Adrenal gland (tissue), 12 donors: ENCODE results near the gene GGT6. TPM values are rescaled to one million over a fixed set of nuclear protein-coding genes. Genes with fewer than 3 reads are reported as not detected.

ENCODE experiments used
- DNase-seq, 7 donors: peaks; one replicate each; pipeline ENCODE4 v3.0.0-alpha.2; 2019 to 2020
- H3K27ac ChIP-seq, 5 donors: fragments of 200-600 bp; sonication (generic) in 4 of 5; 1 replicate in 3 of 5; 2 replicates in 2 of 5; pipeline versions ENCODE4 v1.5.1 to v1.8.0; 2016 to 2020; ENCODE audit warnings: mild to moderate bottlenecking in 1 of 5
- H3K27me3 ChIP-seq: fragments of 200-600 bp; 2 replicates; pipeline ENCODE4 v1.8.0; 2021
- H3K36me3 ChIP-seq, 2 donors: fragments of 200-600 bp; replicated peaks in 1 of 2; 1 replicate in 1 of 2; 2 replicates in 1 of 2; pipeline versions ENCODE4 v1.5.1 to v1.8.0; 2018 to 2022
- H3K4me1 ChIP-seq, 2 donors: fragments of 200-600 bp; replicated peaks in 1 of 2; 1 replicate in 1 of 2; 2 replicates in 1 of 2; pipeline versions ENCODE4 v1.5.1 to v1.8.0; 2018 to 2021
- H3K4me3 ChIP-seq, 4 donors: fragments of 200-600 bp; sonication (generic) in 3 of 4; one replicate each; pipeline ENCODE4 v1.5.1; 2016 to 2018
- H3K9me3 ChIP-seq, 3 donors: fragments of 200-600 bp; sonication (generic) in 1 of 3; replicated peaks in 1 of 3; 1 replicate in 2 of 3; 2 replicates in 1 of 3; pipeline versions ENCODE4 v1.5.1 to v1.8.0; 2016 to 2021
- POLR2A ChIP-seq, 2 donors: fragments of 450-650 bp; IDR thresholded peaks; one replicate each; pipeline ENCODE4 v1.6.1; 2017; ENCODE audit warnings: antibody characterized with exemption in 2 of 2, mild to moderate bottlenecking in 2 of 2, moderate library complexity in 1 of 2
- WGBS, 4 donors: extraction: QIAGEN DNeasy Blood & Tissue Kit in 2 of 4; methylation state at CpG; one replicate each; pipeline versions ENCODE4 v1.1.5 to v1.1.7; 2013 to 2017; 5-methylcytosine and 5-hydroxymethylcytosine counted together
- intact Hi-C, 2 donors: fragments of 100-400 bp; cut with DNase I; formaldehyde crosslinking; loops; one replicate each; pipeline versions ENCODE4 v1.14.1 to v1.15.0; 2022 to 2023
- polyA plus RNA-seq, 3 donors: library from polyadenylated mRNA; stranded (reverse); fragments of 200-250 nt in 2 of 3; fragments of 350-450 nt in 1 of 3; fragmentation: Illumina TruSeq in 1 of 3; extraction: RNeasy Lipid Tissue Mini Kit (QIAGEN cat#74804) in 1 of 3; gene quantifications; one replicate each; pipeline ENCODE4 v1.2.3, GENCODE V29; 2013 to 2014
- total RNA-seq, 9 donors: library from RNA; depleted of rRNA in 4 of 9; stranded (reverse); fragments of >200 nt in 4 of 9; fragments of 120-200 nt in 1 of 9; fragmentation: NEBNext Ultra II Directional in 1 of 9; extraction: Animal tissue kit (Norgen Biotek cat#: 25700) in 1 of 9; gene quantifications; one replicate each; pipeline versions ENCODE4 v1.1.0 to v1.2.4, GENCODE V29; 2013 to 2023
- TF ChIP-seq, protein P1 (sequence below), 6 experiments: fragments of 450-650 bp in 4 of 6; fragments of 200-600 bp in 2 of 6; sonication (generic) in 1 of 6; IDR thresholded peaks; 1 replicate in 5 of 6; 2 replicates in 1 of 6; pipeline versions ENCODE4 v1.5.1 to v1.8.0; 2016 to 2021; ENCODE audit warnings: antibody characterized with exemption in 6 of 6, mild to moderate bottlenecking in 2 of 6, moderate library complexity in 1 of 6
- donor health status: healthy with polysubstance abuse.
- donor health status: Bipolar disorder and iron deficiency.
- donor health status: DM: yes; HTN: yes; CAD: no.
- donor health status: DM: no; HTN: no; CAD: no.
- donor health status: DM: no; HTN: no; CAD: no.
- donor health status: DM: yes; HTN: yes; CAD: no.

The GGT6 gene
- total and polyA plus RNA-seq, 12 donors: 0.06 to 4.2 (median 0.88) TPM

DNA sequence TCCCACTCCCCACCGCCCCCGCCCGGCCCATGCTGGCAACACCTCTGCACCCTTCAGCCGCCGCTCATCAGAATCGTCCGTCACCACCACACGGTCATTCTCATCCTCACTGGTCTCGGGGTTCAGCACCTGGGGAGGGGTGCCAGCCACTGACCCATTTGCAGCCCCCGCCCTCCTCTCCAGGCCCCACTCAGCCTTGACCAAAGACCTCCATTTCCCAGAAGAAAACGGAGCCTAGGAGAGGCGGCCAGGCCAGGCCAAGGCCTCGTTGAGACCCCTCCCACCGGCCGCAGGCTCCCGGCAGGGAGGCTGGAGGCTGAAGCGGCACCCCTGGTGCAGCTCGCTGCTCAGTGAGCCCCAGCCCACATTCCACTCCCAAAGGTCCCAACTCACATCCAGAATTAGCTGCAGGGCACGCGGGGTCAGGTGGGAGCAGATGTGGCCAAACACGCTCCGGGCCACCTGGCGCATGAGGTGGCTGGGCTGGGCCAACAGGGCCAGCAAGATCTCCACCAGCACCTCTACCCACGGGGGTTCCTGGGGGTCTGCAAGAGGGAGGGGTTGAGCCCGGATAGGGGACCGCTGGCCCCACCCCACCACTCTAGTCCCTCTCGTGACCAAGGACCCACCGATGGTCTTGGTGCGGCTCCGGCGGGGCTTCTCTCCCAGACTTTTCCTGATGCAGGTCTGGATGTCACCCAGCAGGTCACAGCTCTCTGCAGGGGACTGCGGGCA is 15.0 kb downstream of the GGT6 start:
- peaks cover 0 to 87% of the 10 kb centered on the region in 2 donors for H3K36me3 ChIP-seq
- intact Hi-C loops: loop anchor here in 1 of 2 donors (10.0 kb wide), 1 partner anchor 121 kb away; no protein-coding TSS in a partner anchor
- no peak for DNase-seq
- H3K27ac ChIP-seq: no peak overlapping the region
- 88 to 94% (median 92%) methylated on average over 19 to 32 of the region's 32 CpGs for WGBS, 4 donors
- TF ChIP-seq, protein P1, sequence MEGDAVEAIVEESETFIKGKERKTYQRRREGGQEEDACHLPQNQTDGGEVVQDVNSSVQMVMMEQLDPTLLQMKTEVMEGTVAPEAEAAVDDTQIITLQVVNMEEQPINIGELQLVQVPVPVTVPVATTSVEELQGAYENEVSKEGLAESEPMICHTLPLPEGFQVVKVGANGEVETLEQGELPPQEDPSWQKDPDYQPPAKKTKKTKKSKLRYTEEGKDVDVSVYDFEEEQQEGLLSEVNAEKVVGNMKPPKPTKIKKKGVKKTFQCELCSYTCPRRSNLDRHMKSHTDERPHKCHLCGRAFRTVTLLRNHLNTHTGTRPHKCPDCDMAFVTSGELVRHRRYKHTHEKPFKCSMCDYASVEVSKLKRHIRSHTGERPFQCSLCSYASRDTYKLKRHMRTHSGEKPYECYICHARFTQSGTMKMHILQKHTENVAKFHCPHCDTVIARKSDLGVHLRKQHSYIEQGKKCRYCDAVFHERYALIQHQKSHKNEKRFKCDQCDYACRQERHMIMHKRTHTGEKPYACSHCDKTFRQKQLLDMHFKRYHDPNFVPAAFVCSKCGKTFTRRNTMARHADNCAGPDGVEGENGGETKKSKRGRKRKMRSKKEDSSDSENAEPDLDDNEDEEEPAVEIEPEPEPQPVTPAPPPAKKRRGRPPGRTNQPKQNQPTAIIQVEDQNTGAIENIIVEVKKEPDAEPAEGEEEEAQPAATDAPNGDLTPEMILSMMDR (IDR thresholded peaks at IDR 0.05): no peak
- no peak for TF ChIP-seq POLR2A (IDR thresholded peaks at IDR 0.05)
- no peak overlapping the region for H3K4me3 ChIP-seq
- H3K27me3 ChIP-seq: no peaks in the 10 kb centered on the region
- no peaks in the 10 kb centered on the region for H3K9me3 ChIP-seq
- H3K4me1 ChIP-seq: no peaks in the 10 kb centered on the region

DNA sequence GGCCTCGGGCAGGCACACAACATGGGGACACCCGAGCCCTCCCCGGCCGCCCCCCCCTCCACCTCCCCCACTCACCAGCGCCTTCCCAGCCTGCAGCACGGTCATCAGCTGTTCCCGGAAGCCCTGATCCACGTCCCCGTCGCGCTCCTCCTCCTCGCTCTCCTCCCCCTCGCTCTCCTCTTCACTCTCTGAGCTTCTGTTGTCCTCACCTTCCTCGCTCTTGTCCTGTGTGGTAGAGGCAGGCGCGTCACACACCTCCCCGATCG is 15.5 kb downstream of the GGT6 start:
- Histone ChIP-seq H3K4me3 (no peak overlapping the region), H3K27me3 (no peaks in the 10 kb centered on the region), H3K4me1 (no peaks in the 10 kb centered on the region), H3K36me3 (peaks cover 0 to 82% of the 10 kb centered on the region in 2 donors), H3K27ac (no peak overlapping the region), H3K9me3 (no peaks in the 10 kb centered on the region)
- intact Hi-C loops: loop anchor here in 1 of 2 donors (10.0 kb wide), 1 partner anchor 120 kb away; no protein-coding TSS in a partner anchor
- 92 to 93% (median 92%) methylated on average over 9 to 18 of the region's 18 CpGs for WGBS, 4 donors
- TF ChIP-seq, protein P1 (IDR thresholded peaks at IDR 0.05): no peak
- TF ChIP-seq POLR2A (IDR thresholded peaks at IDR 0.05): no peak
- no peak for DNase-seq

DNA sequence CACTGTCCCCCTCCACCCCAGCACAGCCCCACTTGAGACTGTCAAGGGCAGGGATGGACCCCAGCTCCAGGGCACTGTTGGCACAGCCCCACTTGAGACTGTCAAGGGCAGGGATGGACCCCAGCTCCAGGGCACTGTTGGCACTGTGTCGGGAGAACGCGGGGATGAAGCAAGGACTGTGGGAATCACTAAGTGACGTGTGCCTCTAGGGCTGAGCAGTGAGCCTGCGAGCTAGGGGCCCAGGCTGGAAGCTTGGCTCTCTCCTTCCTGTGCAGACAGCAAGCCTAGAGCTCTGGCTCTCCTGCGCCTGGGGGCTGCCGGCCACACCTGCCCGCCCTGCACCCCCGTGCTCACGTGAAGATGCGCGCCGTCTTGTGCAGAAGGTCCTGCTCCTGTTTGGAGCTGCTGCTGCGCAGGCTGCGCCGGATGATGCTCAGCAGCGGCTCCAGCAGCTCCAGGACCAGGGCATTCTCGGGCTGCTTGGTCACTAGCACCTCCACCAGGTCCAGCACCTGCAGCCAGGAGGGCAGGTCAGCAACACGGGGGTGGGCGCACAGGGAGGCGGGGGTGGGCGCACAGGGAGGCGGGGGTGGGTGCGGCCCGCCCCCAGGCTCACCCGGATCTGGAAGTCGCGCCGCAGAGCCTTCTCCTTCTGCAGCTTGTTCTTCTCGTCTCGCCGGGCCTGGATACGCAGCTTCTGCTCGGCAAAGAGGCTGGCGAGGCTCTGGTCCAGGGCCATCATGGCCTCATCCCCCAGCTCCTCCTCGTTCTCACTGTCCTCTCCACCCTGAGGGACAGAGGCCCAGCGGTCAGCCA is 16.0 kb downstream of the GGT6 start:
- Histone ChIP-seq H3K4me3 (no peak overlapping the region), H3K27ac (no peak overlapping the region), H3K36me3 (peaks cover 0 to 82% of the 10 kb centered on the region in 2 donors), H3K4me1 (no peaks in the 10 kb centered on the region), H3K9me3 (no peaks in the 10 kb centered on the region), H3K27me3 (no peaks in the 10 kb centered on the region)
- WGBS, 4 donors: 93 to 98% (median 94%) methylated on average over 12 to 37 of the region's 37 CpGs
- no peak for TF ChIP-seq POLR2A (IDR thresholded peaks at IDR 0.05)
- TF ChIP-seq, protein P1 (IDR thresholded peaks at IDR 0.05): no peak
- intact Hi-C loops: loop anchor here in 1 of 2 donors (10.0 kb wide), 1 partner anchor 120 kb away; no protein-coding TSS in a partner anchor
- DNase-seq: no peak

DNA sequence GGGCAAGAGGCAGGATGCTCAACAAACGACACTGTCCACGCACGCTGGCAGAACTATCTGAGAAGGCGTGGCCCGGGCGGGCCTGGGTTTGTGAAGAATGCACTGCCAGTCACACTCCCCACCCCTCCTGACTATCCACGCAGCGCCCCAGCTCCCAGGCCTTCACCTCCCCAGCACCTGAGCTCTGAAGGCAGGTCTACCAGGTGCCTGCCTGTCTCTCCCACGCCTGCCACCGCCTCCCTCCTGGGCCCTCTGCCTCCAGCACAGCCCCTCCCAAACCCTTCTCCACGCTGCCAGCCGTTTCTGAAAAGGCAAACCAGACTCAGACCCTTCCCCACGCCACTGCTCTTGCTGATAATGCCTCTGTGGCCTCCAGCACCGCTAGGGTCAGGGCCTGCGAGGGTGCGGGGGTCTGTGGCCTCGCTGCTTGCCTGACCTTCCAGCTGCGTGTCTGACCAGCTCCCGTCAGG is 16.8 kb downstream of the GGT6 start:
- intact Hi-C loops: loop anchor here in 1 of 2 donors (10.0 kb wide), 1 partner anchor 119 kb away; no protein-coding TSS in a partner anchor
- no peak for DNase-seq
- no peak overlapping the region for H3K4me3 ChIP-seq
- no peak overlapping the region for H3K27ac ChIP-seq
- 84 to 88% (median 85%) methylated on average over 14 to 19 of the region's 19 CpGs for WGBS, 4 donors
- H3K27me3 ChIP-seq: no peaks in the 10 kb centered on the region
- H3K4me1 ChIP-seq: no peaks in the 10 kb centered on the region
- TF ChIP-seq, protein P1 (IDR thresholded peaks at IDR 0.05): no peak
- no peak for TF ChIP-seq POLR2A (IDR thresholded peaks at IDR 0.05)
- no peaks in the 10 kb centered on the region for H3K9me3 ChIP-seq
- peaks cover 0 to 82% of the 10 kb centered on the region in 2 donors for H3K36me3 ChIP-seq
